ENCODE results near the gene FAM241B.

FAM241B gene

DNA sequence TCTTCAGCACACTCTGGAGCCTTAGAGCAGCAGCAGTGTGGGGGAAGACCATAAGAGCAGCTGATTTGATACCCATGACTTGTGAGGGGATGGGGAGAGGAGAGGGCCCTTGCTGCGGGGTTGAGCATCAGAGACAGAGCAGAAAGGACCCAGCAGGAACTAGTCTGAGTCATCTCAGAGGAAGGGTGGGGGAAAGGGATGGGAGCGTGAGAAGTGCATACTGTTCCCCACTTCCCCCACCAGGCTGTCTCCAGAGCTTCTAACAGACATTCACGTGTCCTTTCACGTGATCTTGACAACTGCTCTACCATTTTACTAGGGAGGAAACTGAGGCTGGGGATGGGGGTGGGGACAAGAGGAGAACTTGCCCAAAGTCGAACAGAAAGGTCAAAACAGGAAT is 38.7 kb downstream of the FAM241B start:
- no peak for DNase-seq

- no peak for DNase-seq
These were observed 39.4 kb downstream of the FAM241B start for GRCh38 chr10:69669409-69669808.

DNA sequence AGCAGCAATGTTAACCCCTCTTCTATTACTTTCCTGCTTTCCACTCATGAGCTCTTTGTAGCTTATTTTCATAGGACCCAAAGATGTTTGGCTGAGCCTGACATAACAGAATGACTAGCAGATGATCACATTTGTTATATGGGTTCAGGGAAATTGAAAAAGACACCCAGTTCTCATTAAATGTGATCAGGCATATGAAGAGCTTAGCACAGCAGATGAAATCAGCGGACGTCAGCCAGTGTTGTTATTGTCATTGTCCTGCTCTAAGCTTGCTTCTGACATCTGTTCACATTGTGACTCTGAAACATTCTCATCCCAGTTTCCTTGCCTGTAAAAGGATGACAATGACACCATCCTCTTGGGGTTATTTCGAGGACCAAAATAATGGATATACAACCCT is 43.5 kb downstream of the FAM241B start:
- DNase-seq = no peak

DNA sequence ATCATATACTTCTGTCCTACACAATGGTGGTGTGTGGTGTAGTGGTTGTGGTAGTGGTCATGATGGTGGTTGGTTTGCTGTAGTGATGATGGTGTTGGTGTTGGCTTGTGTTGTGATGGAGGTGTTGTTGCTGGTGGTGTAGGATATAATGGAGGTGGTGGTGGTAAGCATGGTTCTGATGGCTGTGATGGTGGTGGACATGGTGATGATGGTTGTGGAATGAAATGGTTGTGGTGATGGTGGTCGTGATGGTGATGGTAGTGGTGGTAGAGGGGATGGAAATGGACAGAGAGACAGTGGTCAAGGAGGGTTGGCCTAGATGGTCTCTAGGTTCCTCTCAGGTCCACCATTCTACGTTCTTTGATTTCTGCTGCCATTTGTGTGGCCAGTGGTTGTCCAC is 44.7 kb downstream of the FAM241B start:
- DNase-seq = no peak

DNA sequence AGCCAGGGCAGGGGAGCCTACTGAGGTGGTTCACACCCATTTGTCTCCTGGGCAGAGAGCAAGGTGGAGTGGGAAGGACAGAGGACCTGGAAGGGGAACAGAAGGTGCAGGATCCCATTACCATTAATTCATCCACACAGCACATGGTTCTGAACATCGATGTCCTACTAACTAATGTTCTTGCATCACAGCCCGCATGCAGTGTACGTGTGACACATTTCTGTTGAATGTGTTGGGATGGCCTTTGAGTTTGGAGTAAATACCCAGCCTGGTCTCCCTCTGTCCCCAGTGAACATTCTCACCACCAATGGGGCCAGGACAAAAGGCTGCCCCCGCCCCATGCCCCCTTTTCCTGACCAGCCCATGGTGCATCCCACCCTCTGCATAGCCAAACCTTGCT is 46.3 kb downstream of the FAM241B start:
- no peak for DNase-seq

DNA sequence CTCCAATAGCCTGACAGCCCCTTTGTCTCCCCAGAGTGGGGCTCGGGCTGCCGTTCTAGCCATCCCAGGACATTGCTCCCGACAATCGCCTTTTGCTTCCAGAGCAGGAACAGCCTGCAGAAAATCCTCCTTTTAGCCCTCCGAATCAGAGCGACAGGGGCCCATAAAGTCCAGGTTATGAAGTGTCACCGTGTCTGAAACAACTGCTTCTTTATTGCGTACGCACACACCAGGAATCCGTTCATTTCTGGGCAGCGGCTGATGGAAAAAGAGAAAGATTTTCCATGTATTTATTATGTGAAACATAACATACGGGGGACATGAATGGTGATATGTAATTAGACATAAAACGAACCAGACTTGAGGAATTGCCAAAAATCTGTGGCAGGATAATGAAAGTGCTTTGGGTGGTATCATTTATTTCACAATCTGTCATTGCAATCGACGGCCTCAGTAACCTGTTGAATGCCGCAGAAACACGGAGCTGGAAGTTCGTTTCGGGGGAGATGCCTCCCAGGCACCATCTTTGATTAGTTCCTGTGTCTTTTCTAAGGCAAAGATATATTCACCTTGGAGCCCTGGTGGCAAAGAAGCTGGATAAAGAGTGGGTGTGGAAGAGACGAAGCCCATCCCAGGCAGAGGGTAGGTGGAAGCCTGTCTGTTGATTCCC is 48.1 kb downstream of the FAM241B start:
- DNase-seq = no peak

DNA sequence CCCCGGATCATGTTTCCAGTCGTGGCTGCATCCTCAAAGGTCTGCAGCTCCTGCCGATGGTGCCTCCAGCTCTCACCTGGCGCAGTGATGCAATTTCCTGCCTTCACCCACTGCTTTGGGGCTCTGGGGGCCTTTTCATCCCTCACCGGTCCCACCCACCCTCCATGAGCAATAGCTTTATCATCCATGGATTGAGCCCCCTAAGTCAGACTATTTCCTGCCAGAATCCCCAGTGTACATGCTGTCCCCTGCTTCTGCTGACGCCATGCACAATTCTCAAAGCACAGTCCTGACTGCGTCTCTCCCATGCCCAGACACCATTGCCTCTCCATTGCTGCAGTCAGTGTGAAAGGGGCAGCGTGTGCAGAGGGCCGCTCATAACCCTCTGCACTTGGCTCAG is 49.7 kb downstream of the FAM241B start:
- DNase-seq = no peak

DNA sequence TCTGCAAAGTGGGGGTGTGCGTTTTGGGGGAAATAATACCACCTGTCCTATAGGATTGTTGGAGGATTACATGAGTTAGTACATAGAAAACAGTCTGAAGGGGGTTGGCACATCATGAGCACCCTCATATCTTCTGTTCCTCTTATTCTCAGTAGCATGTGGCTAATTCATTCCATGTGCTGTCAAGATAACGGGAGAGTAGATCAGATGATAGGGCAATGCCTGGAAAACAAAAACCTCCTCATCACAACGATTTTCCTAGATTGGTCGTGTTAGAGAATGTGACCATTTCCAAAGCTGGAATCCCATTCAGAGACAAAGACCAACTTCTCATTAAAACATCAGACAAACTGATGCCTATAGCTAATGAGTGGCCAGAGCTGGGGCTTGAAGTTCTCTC is 50.6 kb downstream of the FAM241B start:
- no peak for DNase-seq

GRCh38 chr10:69681436-69681835 is 51.4 kb downstream of the FAM241B start:
- no peak for DNase-seq

DNA sequence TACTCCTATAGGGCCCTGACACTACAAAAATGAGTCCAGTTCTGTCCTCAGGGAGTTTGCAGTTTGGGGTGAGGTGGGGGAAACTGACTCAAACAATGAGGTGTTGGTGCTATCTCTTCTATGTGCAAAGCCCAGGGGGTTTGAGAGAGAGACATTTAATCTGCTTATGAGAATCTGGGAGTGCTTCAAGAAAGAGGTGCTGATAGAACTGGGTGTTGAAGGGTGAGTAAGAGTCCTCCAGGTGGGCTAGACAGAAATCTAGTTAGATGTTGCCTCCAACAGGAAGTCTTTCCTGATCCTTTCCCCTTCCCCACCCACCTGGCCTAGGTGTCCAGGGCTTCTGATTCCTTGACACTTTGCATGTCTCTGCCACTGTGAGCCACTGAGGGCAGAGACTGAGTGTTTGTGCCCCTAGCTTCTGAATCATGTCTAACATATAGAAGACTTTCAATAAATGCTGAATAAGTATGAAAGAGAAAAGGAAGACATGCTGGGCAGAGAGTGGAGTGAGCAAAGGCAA is 53.0 kb downstream of the FAM241B start:
- DNase-seq = no peak

Data from NCI-H1105 (cell line).